OCI-LY3 (cell line): ENCODE data around the gene ZNF10.

Experiments
- CTCF ChIP-seq: fragments of 200-600, 300-600 bp; sonication (generic); IDR thresholded peaks from 2 replicates; pipeline ENCODE4 v1.5.1; 2014; ENCODE audit warnings: antibody characterized with exemption, low read length, low read depth
- EZH2phosphoT487 ChIP-seq: fragments of 200-600 bp; shearing (Covaris generic); IDR thresholded peaks from 2 replicates; pipeline ENCODE4 v1.6.1; 2018; ENCODE audit warnings: antibody characterized with exemption, mixed run types, low read depth

GRCh38 chr12:133083345-133083744 lies 47.1 kb upstream of the ZNF10 start:
- TF ChIP-seq CTCF: no peak
- no peak for TF ChIP-seq EZH2phosphoT487
